Activated T-helper 17 cell treated with anti-CD3 and anti-CD28 coated beads, Interleukin-2, amount 50 U/mL, for 72 hours (primary cell): ENCODE data around the gene NAMPT. TPM values are rescaled to one million over a fixed set of nuclear protein-coding genes. Genes with fewer than 3 reads are reported as not detected.
"Not testable (repeated sequence)": the region's sequence is repeated elsewhere in the genome, so short reads cannot be mapped to it uniquely, and the experiment has no call there.

Experiments
- ATAC-seq: fragments of 150-1000 bp; cut with Tn5 transposase; replicated peaks from 2 replicates; pipeline ENCODE4 v1.10.0; 2021; ENCODE audit warnings: mild to moderate bottlenecking, moderate library complexity
- H3K27ac Mint-ChIP-seq: one replicate; pipeline ENCODE4 v1.8.0; 2022; ENCODE audit warnings: mixed read lengths
- H3K27me3 Mint-ChIP-seq: one replicate; pipeline ENCODE4 v1.8.0; 2022; ENCODE audit warnings: mixed read lengths
- H3K36me3 Mint-ChIP-seq: one replicate; pipeline ENCODE4 v1.8.0; 2022; ENCODE audit warnings: low read depth, mild to moderate bottlenecking, mixed read lengths
- H3K4me1 Mint-ChIP-seq: one replicate; pipeline ENCODE4 v1.8.0; 2022; ENCODE audit warnings: mixed read lengths
- H3K4me3 Mint-ChIP-seq: one replicate; pipeline ENCODE4 v1.8.0; 2022; ENCODE audit warnings: mild to moderate bottlenecking, mixed read lengths
- H3K9me3 Mint-ChIP-seq: one replicate; pipeline ENCODE4 v1.8.0; 2022; ENCODE audit warnings: mixed read lengths
- total RNA-seq, 2 donors: library from RNA; stranded (reverse); gene quantifications; one replicate each; pipeline ENCODE4 v1.2.3, GENCODE V29; 2022

The NAMPT gene
- total RNA-seq, 2 donors from 2014 or later: 296 to 469 TPM

DNA sequence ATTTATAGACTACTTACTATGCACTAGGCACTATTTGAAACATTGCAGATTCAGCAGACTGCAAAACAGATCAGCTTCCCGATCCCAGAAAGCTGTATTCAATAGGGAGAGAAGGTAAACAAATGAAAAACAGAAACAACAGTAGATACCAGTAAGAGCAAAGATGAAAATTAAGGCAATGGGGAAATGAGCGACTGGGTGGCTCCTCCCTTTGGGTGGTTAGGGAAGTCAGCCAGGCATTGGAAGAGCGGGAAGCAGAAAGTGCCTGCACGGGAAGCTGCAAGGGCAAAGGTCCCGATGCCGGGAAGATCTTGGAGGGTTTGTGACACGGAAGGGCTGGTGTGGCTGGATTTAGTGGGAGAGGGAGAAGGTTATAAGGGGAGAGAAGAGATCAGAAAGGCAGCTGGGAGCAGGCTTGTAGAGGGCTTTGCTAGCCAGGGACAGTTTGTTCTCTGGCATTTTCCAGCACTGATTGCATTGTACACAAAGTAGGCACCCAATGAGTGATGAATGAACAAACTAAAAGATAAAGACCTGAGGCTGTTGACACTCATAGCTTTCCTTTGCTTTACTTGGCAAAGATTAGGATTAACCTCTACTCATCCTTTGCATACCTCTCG lies 67.8 kb downstream of the NAMPT start:
- no peaks in the 10 kb centered on the region for H3K4me1 Mint-ChIP-seq
- H3K27me3 Mint-ChIP-seq: peaks cover 12% of the 10 kb centered on the region
- no peak overlapping the region for H3K4me3 Mint-ChIP-seq
- ATAC-seq: no peak
- H3K27ac Mint-ChIP-seq: no peak overlapping the region
- H3K9me3 Mint-ChIP-seq: no peaks in the 10 kb centered on the region
- H3K36me3 Mint-ChIP-seq: no peaks in the 10 kb centered on the region

DNA sequence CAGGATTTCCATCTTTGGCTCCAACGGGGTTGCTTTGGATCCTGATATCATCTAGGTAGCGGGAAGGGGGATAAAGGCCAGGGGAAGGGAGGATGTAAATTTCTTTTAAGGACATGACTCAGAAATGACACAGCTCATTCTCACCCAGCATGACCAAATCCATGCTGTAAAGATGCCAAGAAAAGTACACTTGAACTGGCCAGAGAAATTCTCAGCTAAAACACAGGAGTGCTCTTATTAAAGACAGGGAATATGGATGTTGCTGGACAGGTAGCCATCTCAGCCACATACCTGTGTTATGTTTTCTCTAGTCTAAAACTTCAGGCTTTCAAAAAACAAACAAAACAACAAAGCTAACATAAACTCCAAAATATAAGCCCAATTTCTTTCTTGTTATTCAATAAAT lies 68.3 kb downstream of the NAMPT start:
- H3K36me3 Mint-ChIP-seq: no peaks in the 10 kb centered on the region
- no peak overlapping the region for H3K4me3 Mint-ChIP-seq
- no peak for ATAC-seq
- peaks cover 12% of the 10 kb centered on the region for H3K27me3 Mint-ChIP-seq
- H3K27ac Mint-ChIP-seq: no peak overlapping the region
- no peaks in the 10 kb centered on the region for H3K9me3 Mint-ChIP-seq
- no peaks in the 10 kb centered on the region for H3K4me1 Mint-ChIP-seq

DNA sequence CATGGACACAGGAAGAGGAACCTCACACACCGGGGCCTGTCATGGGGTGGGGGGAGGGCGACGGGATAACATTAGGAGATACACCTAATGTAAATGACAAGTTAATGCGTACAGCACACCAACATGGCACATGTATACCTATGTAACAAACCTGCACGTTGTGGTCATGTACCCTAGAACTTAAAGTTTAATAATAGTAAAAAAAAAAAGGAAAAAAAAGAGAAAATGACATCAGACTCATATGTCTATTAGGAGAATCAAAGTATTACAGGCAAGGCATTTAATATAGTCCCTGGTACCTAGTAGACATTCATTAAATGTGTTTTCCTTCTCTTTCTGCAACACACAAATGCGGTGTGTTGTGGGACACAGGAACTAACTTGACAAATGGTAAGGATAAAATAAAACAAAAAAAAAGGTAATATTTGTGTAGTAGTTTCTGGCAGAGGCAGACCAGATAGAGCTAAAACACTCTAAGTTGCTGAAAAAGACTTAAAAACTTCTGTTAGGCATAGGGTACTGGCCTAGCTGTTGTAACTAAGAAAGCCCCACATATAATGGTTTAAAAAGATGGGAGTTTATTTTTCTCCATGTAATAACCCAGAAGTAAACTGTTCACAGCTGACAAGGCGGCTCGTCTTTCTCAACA lies 68.8 kb downstream of the NAMPT start:
- Mint-ChIP-seq H3K4me3 (no peak overlapping the region), H3K27me3 (peaks cover 12% of the 10 kb centered on the region), H3K4me1 (no peaks in the 10 kb centered on the region), H3K9me3 (no peaks in the 10 kb centered on the region), H3K36me3 (no peaks in the 10 kb centered on the region), H3K27ac (no peak overlapping the region)
- no peak for ATAC-seq

DNA sequence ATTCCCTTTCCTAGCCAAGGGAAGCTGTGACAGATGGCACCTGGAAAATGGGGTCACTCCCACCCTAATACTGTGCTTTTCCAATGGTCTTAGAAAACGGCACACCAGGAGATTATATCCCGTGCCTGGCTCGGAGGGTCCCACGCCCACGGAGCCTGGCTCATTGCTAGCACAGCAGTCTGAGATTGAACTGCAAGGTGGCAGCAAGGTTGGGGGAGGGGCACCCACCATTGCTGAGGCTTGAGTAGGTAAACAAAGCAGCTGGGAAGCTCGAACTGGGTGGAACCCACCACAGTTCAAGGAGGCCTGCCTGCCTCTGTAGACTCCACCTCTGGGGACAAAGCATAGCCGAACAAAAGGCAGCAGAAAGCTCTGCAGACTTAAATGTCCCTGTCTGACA lies 75.8 kb downstream of the NAMPT start:
- H3K4me3 Mint-ChIP-seq, ATAC-seq, H3K4me1 Mint-ChIP-seq, H3K36me3 Mint-ChIP-seq, H3K27ac Mint-ChIP-seq, H3K9me3 Mint-ChIP-seq: not testable (repeated sequence)
- peaks cover 15% of the 10 kb centered on the region for H3K27me3 Mint-ChIP-seq

DNA sequence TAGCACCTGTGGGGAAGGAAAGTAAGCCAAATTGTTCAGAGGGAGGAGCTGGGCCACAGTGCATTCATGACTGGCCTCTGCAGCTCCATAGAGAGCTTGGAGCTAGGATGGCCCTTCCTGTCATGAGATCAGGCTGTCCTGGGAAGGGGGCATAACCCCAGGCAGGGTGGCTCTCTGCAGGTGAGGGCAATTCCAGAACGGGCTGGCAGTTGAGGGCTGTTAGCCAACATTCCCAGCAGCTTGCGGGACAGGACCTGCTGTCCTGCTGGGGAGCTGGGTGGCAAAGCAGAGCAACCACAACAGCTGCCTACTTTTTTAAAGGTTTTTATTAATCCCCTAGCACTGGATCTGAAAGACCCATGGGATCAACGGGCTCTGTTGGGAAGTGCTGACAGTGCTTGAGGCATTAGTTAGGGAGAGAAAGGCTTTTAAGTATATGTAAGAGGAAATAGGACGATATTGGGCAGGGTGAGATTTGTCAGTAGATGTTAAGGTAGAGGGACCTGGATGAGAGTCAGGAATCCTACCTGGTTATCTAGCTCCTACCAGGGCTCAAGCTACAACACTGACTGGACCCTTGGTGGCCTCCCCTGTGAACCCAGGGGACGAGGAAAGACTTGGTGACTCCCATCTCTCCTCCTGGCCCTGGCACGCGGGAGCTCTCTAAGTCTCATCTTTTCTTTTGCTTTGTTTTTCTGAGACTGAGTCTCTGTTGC lies 77.8 kb downstream of the NAMPT start:
- Mint-ChIP-seq H3K36me3 (no peaks in the 10 kb centered on the region), H3K27me3 (peaks cover 18% of the 10 kb centered on the region), H3K9me3 (peaks cover 7% of the 10 kb centered on the region), H3K4me1 (peaks cover 4% of the 10 kb centered on the region), H3K4me3 (no peak overlapping the region), H3K27ac (no peak overlapping the region)
- ATAC-seq: no peak

DNA sequence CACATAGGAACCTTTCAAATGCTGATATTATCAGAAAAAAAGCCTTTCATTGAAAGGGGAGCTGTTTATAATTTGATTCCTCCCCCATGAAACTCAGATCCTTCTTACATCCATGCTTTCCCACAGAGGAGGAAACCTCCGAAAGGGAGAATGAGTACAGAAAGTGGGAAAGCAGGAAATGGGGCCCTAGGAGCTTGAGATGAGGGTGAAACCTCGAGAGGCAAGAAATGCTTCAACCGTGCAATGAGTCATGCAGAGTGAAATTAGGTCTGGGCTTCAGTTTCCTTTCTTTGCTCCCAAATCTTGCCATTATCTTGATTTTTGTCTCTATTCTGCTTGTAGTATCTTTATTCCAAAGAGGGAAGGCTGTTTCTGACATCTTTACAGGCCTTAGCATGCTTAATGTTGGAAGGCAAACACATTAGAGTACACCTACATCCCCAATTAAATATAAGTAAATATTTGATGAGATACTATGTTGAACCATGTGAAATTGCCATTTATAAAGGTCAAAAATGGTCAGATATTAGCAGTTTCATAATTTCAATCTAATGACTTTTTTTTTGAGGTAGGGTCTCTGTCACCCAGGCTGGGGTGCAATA lies 79.1 kb downstream of the NAMPT start:
- ATAC-seq: peak; percentile 54
- H3K27me3 Mint-ChIP-seq: peaks cover 26% of the 10 kb centered on the region
- H3K27ac Mint-ChIP-seq: no peak overlapping the region
- no peak overlapping the region for H3K4me3 Mint-ChIP-seq
- no peaks in the 10 kb centered on the region for H3K36me3 Mint-ChIP-seq
- H3K4me1 Mint-ChIP-seq: peaks cover 4% of the 10 kb centered on the region
- peaks cover 8% of the 10 kb centered on the region for H3K9me3 Mint-ChIP-seq

- Mint-ChIP-seq H3K9me3 (peaks cover 8% of the 10 kb centered on the region), H3K4me3 (no peak overlapping the region), H3K4me1 (peaks cover 4% of the 10 kb centered on the region), H3K27ac (no peak overlapping the region), H3K36me3 (no peaks in the 10 kb centered on the region), H3K27me3 (peaks cover 26% of the 10 kb centered on the region)
- ATAC-seq: no peak
Measured at GRCh38 chr7:106203473-106203872, 81.3 kb downstream of the NAMPT start.

- no peak overlapping the region for H3K4me3 Mint-ChIP-seq
- peaks cover 3% of the 10 kb centered on the region for H3K9me3 Mint-ChIP-seq
- peaks cover 4% of the 10 kb centered on the region for H3K4me1 Mint-ChIP-seq
- H3K36me3 Mint-ChIP-seq: no peaks in the 10 kb centered on the region
- H3K27me3 Mint-ChIP-seq: peaks cover 16% of the 10 kb centered on the region
- no peak overlapping the region for H3K27ac Mint-ChIP-seq
- no peak for ATAC-seq
Measured at GRCh38 chr7:106201164-106201563, 83.6 kb downstream of the NAMPT start.

GRCh38 chr7:106199813-106200364 lies 84.9 kb downstream of the NAMPT start:
- ATAC-seq: no peak

DNA sequence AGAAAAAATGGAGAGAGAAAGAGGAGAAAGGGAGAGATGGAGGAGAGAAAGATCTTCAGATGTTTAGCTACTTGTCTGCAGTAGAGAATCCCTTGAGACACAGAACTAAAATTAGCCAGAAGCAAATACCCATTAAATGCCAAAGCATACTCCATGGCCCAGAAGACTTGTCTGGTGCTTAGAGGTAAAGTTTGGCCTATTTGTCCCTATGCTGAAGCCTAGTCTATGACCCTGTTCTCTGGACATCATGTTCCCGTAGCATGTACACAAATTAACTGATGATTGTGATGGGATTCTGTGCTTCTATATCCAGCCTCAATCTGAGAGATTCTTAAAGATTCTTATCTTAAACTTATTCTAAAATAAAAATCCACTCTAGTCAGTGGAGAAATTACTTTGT lies 85.8 kb downstream of the NAMPT start:
- Mint-ChIP-seq H3K27ac (no peak overlapping the region), H3K27me3 (peaks cover 28% of the 10 kb centered on the region), H3K4me3 (no peak overlapping the region), H3K9me3 (peaks cover 3% of the 10 kb centered on the region), H3K36me3 (no peaks in the 10 kb centered on the region), H3K4me1 (no peaks in the 10 kb centered on the region)
- ATAC-seq: no peak

More at GRCh38 chr7:106199813-106200364, 84.9 kb downstream of the NAMPT start:
- no peak overlapping the region for H3K4me3 Mint-ChIP-seq
- H3K27ac Mint-ChIP-seq: no peak overlapping the region
- H3K36me3 Mint-ChIP-seq: no peaks in the 10 kb centered on the region
- H3K4me1 Mint-ChIP-seq: no peaks in the 10 kb centered on the region
- peaks cover 23% of the 10 kb centered on the region for H3K27me3 Mint-ChIP-seq
- H3K9me3 Mint-ChIP-seq: peaks cover 3% of the 10 kb centered on the region

Other genes with a start within 250 kb of the NAMPT start
- gene SYPL1, start 172.7 kb downstream of the NAMPT start, total RNA-seq: 10 to 100 TPM; 18.5 to 23.5 TPM